ENCODE results near the gene TRIP4.
"Not testable (repeated sequence)": the region's sequence is repeated elsewhere in the genome, so short reads cannot be mapped to it uniquely, and the experiment has no call there.

Gene TRIP4

DNA sequence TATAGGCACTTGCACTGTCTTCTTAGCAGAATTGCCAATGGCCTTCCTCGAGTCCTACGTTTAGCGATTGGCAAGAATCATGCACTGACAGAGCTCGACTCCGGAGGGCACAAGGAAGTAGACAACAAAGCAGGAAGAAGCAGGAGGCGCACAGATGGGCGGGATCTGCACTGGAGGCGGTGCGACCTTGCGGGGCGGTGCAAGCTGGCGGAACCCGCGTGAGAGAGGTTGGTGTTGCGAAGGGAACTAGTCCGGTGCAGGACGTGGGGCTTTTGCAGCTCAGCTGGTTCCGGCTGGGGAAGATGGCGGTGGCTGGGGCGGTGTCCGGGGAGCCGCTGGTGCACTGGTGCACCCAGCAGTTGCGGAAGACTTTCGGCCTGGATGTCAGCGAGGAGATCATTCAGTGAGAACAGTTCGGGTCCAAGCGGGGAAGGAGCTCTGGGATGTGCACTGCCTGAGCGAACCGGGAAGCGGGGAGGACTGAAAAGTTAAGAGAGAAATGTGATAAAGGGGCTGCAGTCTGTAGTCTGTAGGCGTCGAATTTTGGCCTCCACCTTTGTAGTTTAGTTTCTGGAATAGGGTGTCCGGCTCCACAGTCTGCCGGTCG, at the start of gene TRIP4:
Gene TRIP4 (plus strand): TSS at position 275 of the 607 bp plus-strand sequence. CDS start 28 bp downstream, at position 303.
- DNase-seq (ENCODE audit: low read depth, low spot score) = peak; percentile 93

DNA sequence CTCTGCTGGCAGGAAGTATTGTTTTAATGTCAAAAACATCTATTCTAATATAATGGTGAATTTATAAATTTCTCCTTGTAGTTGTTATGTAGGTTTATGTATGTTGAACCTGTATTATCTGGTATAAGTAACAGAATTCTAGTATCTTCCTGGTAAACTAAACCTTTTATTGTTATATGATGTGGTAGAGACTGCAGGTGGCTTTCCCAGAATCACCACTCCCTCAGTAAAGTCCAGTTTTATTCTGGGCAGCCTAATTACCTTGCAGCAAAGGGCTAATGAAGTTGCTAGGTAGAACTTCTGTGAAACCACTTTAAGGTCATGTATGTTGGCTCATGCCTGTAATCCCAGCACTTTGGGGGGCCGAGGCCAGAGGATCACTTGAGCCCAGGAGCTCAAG, 47.3 kb upstream of the TRIP4 start:
- no peak for DNase-seq (ENCODE audit: low read depth, low spot score)

DNA sequence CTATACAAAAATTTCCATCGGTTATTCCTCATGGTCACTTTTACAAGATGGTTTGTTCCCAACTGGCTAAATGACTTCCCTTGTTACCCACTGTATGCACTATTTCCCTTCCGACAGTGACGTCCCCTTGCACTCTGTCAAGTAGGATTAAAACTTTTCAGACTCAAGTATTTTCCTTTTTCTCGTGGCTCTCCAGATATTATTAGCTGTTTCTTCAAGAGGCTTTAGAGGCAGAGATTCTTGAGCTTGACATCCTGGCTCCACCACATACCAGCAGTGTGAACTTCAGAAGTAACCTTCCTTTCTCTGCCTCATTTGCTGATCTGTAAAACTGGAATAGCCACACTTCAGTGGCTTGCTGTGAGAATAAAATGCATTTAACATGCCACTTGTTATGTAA, 45.7 kb upstream of the TRIP4 start:
- DNase-seq (ENCODE audit: low read depth, low spot score) = no peak

DNA sequence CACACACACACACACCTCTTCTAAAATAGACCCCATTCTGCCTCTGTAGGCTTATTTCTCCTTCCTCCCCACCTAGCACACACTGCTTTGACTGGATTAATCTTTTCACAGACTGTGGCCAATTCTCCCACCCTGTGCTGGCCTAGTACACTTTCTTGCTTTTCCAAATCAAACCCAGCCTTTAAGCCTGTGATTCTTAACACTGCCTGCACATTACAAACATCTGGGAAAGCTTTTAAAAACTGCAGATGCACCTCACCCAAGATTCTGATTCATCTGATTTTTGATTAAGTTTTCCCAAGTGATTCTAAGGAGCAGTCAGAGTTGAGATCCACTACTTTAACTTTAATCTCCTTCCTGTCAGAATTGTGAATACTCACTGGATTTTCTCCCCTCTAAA, 44.4 kb upstream of the TRIP4 start:
- no peak for DNase-seq (ENCODE audit: low read depth, low spot score)

DNA sequence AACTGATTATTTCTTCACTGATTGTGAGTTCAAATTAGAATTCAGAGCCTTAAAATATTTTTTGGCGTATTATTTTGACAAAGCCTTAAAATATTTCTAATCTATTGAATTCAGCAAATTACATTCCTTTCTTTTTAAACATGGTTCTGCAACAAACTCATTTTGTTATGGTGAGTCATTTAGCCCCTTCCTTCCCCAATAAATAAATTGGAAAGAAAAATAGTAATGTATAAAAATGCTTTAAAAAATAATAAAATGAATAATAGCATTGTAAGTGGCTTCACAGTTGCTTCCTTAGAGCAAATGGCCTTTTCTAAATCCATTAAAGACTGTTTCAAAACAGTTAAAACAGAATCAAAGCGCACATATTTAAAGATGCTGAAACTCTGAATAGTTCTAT, 43.8 kb upstream of the TRIP4 start:
- no peak for DNase-seq (ENCODE audit: low read depth, low spot score)

DNA sequence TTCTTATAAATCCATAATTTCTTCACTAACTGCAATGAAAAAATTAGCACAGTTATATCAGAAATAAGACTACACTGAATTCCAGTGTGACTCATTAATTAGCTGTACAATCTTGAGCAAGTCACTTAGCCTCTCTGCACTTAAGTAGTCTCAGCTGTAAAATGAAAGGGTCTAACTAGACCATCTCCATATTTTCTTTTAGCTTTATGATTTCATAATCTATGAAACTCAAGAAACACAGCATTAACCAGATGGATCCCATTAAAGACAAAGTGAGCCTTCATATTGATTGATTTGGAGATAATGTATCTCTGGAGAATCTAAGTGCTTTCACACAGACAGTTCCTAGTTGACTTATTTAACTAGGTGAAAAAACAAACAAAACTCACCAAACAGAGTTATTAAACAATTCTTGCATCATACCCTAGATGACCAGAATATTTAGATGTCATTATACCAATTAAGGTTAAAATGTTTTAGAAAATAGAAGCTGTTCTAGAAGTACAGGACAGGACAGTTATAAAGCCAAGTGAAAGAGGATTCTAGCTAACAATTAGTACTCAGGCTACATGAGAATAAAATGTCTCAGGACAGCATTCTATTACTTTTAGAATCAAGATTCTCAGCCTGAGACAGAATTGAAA, 42.9 kb upstream of the TRIP4 start:
- DNase-seq (ENCODE audit: low read depth, low spot score) = no peak

DNA sequence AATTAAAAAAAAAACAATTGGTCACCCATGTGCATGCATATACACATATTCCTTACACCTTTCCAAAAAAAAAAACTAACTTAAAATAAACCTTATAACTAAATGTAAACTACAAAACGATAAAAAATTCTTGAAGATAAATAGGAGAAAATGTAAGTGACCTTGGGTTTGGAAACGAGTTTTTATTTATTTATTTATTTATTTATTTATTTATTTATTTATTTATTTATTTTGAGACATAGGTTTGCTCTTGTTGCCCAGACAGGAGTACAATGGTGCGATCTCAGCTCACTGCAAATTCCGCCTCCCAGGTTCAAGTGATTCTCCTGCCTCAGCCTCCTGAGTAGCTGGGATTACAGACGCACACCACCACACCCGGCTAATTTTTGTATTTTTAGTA, 41.4 kb upstream of the TRIP4 start:
- DNase-seq (ENCODE audit: low read depth, low spot score) = not testable (repeated sequence)

DNA sequence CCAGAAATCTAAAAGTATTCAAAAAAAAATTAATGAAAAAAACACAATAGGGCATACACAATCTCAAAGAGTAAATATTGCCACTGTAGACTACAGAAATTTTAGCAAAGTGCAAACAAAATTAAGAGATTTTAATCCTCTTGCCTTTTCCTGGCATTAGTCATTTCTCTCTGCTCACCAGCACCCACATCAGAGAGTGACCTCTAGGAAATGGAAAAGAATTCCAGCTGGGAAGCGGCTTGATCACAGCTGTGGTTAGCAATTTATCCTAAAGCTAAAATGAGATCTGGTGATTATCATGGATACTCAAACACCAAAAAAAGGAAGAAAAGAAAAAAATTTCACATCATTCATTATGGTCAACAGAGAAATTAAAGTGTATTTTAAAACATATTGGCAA, 39.2 kb upstream of the TRIP4 start:
- no peak for DNase-seq (ENCODE audit: low read depth, low spot score)

DNA sequence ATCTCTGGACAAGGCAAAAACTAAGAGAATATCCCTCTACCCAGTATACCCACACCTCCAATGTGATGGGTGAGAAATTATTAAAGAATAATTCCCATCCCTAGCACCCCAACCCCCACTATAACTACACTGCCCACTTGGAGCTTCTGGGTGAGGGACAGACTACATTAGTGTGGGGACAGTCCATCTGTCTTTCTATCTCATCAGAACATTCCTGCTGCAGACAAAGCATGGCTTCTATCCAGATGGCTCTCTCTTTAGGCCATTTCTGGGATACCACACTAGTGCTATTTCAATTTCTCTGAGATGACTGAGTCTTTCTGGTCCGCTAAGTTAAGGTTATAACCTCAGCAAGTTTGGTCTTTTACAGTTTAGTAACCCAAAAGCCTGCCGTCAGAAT, 38.3 kb upstream of the TRIP4 start:
- DNase-seq (ENCODE audit: low read depth, low spot score) = no peak

DNA sequence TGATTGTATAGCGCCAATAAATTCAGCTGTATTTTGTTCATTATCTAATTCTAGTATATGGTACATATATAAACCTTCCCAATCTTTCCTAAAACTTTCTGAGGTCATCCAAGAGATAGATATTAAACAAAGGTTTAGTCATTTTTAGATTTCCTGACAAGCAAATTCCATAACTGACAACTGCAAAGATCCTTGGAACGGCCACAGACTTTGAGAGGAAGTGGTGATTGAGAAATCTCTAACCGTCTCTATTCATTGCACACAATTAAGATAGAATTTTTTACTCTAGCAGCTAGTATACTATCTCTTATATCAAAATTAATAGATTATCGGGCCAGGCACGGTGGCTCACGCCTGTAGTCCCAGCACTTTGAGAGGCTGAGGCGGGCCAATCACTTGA, 36.4 kb upstream of the TRIP4 start:
- no peak for DNase-seq (ENCODE audit: low read depth, low spot score)

DNA sequence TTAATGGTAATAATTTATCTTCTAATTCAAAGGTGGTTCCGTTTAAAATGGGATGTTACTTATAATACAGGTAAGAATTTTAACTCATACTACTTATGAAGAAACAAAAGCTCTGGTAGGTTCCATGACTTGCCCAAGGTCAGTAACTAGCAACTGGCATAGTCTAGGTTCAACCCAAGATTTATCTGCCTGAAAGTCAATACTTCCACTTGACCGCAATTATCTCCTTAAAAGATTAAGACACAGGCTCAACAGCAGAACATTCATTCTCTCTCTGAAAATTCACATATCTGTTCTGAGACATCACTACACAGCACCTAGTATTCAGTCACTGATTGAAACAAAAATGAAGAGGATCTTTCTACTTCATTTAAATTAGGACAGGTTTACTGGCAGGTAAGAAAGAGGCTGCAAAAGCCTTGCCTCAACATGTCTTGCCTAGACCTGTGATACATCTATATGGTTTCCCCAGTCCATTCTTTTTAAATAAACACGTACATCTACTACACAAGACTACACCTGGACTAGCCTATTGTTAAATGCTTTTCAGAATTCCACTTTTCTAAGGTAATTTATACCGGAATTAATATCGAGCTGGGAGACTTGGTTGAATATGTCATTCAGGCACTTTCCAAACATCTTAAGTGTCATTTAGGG, 32.8 kb upstream of the TRIP4 start:
- DNase-seq (ENCODE audit: low read depth, low spot score) = no peak

DNA sequence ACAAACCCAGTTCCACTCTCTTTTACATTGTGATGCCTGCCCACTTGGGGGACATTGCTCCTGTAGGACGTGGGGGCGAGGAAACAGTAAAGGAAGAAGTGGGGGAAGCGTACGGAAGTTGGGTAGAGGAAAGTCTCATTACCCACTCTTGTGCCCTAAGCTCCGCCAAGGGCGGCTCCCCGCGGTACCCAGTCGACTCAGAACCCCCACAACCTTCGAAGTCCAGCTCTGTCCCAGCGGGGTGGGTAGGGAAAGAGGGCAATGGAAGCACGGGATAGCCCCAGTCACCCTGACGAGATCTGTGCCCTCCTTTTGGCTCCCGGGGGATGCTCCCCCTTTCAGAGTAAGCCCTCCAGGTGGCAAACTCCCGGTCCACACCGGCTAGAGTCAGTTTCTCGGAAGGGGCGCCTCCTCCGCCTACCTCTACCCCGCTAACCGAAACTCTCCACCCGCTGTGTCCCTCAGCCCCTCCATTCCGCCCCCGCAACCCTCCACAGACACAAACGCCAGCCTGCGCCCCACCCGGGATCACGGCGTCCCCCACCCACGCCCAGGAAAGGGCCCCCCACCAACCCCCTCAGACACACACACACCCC, 32.2 kb upstream of the TRIP4 start:
- DNase-seq (ENCODE audit: low read depth, low spot score) = no peak

DNA sequence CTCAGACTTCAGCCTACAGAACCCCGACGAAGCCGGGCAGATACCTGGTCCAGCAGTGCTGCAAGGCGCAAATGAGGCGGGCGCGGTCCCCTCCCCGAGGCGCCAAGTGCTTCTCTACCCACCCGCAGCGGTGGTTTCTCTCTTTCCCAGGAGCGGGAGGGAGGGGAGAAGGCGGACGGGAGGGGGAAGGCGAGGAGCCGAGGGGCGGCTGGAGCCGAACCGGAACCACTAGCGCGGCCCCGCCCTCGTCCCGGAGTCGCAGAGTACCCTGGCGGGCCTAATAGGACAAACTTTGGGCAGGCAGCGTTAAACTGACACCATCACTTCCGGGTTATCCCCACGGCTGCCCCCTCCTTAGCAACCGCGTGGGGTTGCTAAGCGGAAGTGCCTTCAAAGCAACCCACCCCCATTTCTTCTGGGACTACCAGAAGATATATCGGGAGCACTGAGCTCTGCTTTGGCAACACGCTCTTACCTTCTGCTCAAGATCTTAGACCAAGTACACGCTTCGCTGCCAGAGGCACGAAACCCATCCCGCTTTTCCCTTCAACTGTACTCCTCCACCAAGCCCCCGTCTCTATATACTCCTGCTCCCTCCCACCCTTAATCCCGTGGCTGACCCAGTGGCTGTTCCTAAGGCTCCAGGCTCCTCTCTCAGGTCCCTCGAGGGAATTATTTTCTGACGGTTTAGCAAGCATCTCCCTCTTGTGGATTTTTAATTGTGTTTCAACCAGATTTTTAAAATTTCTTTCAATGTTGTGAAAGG, 31.5 kb upstream of the TRIP4 start, which contains the start of gene CSNK1G1:
Gene CSNK1G1 (minus strand): TSS at position 230 of the 766 bp plus-strand sequence. CDS start 55,674 bp downstream, outside the sequence.
- DNase-seq (ENCODE audit: low read depth, low spot score) = peak; percentile 95

DNA sequence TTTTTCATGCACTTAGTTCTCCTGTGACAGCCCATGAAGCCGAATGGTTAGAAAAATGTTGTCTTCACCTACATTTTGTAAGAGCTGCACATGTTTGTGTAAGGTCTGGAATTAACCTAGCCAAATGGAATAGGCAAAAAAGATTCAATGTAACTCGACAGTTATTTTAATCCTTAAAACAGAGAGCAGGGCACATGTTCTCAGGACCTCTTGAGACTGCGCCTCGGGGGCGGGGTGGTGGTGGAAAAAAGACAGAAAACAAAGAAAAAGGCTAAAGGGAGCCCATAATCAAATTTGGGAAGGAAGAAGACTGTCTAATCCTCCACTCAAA, 31.0 kb upstream of the TRIP4 start:
- no peak for DNase-seq (ENCODE audit: low read depth, low spot score)

DNA sequence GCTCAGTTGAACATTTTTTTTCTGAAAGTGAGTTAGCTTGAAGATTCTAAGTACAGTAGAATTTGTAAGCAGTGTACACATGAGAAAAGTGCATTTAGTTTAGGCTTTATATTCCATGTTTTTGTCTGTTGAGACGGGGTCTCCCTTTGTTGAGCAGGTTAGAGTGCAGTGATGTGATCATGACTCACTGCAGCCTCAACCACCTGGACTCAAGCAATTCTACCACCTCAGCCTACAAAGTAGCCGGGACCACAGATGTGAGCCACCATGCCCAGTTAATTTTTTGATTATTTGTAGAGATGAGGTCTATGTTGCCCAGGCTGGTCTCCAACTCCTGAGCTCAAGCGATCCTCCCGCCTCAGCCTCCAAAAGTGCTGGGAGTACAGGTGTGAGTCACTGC, 26.4 kb upstream of the TRIP4 start:
- no peak for DNase-seq (ENCODE audit: low read depth, low spot score)

DNA sequence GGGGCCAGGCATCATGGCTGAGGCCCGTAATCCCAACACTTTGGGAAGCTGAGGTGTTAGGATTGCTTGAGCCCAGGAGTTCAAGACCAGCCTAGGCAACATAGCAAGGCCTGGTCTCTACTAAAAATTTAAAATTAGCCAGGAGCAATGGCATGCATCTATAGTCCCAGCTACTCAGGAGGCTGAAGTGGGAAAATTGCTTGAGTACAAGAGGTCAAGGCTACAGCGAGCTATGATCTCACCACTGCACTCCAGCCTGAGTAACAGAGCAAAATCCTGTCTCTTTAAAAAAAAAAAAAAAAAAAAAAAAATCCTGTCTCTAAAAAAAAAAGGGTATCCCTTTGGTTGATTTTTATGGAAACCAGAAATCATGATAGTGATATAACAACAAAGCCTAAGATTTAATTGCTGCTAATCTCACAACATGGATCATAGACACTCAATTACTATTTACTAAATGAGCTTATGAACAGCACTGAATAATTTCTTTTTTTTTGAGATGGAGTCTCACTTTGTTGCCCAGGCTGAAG, 18.5 kb upstream of the TRIP4 start:
- no peak for DNase-seq (ENCODE audit: low read depth, low spot score)

DNA sequence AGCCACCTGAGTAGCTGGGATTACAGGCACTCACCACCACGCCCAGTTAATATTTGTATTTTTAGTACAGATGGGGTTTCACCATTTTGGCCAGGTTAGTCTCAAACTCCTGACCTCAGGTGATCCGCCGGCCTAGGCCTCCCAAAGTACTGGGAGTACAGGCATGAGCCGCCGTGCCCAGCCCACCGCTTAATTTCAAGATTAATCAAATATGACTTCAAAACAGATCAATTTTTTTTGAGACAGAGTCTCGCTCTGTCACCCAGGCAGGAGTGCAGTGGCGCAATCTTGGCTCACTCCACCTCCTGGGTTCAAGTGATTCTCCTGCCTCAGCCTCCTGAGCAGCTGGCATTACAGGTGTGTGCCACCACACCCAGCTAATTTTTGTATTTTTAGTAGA, 16.3 kb upstream of the TRIP4 start:
- DNase-seq (ENCODE audit: low read depth, low spot score) = not testable (repeated sequence)

DNA sequence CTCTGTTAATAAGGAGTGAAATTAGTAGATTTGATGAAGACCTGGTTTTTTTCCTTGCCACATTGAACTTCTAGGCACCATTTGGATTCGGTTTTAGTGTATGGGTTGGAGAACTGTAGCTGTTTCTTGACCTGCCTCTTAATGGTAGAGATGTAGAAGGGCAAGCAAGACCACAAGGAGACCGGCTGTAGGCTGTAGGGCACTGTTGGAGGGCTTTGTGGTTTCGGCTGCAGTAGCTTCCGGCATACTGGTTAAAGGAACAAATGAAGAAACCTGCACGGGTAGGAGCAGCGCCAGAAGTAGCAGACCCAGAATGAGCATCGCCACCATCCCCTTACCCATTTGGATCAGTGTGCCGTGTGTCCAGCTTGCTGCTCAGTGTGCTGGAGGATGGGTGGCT, 14.3 kb upstream of the TRIP4 start:
- DNase-seq (ENCODE audit: low read depth, low spot score) = no peak

DNA sequence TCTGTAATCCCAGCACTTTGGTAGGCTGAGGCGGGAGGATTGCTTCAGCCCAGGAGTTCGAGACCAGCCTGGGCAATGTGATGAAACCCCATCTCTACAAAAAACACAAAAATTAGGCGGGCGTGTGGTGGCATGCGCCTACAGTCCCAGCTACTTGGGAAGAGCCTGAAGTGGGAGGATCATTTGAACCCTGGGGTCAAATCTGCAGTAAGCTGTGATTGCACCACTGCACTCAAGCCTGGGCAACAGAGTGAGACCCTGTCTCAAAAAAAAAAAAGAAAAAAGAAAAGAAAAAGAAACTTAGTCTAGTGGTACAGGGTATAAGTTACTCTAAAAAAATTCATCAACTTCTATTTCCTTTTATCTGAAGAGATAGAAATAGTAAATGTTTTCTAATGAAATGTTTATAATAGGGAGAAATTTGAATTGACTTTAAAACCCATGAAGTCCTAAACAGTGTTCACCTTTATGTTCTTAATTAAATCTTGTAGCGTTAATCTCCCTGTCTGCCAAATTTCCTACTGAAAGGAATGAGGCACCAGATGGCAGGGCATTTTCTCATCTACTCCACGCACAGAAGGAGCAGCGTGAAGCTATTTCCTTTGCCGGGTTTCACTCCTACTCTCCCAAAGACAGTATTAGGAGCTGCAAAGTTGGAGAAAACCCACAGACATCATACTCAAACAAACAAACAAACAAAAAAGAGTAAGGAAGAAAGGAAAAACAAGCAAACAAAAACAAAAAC, 8.2 kb upstream of the TRIP4 start:
- DNase-seq (ENCODE audit: low read depth, low spot score) = no peak

DNA sequence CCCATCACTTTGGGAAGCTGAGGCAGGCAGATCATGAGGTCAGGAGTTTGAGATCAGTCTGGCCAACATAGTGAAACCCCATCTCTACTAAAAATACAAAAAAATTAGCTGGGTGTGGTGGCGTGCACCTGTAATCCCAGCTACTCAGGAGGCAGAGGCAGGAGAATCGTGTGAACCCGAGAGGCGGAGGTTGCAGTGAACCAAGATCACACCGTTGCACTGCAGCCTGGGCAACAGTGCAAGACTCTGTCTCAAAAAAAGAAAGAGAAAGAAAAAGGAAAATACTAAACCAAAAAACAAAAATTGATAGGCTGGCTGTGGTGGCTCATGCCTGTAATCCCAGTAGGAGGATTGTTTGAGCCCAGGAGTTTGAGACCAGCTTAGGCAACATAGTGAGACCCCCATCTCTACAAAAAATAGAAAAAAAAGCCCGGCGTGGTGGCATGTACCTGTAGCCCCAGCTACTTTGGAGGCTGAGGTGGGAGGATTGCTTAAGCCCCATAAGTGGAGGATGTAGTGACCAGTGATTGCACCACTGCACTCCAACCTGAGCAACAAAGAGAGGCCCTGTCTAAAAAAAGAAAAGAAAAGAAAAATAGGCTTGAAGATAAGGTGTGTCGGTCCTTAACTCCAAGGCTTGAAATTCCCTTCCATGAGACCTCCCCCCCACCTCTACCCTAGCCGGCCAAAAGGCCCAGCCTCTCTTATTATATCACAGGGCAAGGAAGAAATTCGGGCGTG, 7.3 kb upstream of the TRIP4 start:
- DNase-seq (ENCODE audit: low read depth, low spot score) = not testable (repeated sequence)

Measured in brain pericyte (primary cell).